NOMO-1 treated with dmso at 0.1 percent for 144 hours (cell line): ENCODE measurements around the gene ELMOD1.

Source experiments
- DNase-seq: peaks from one replicate; lab custom pipeline; 2025; ENCODE audit not compliant: unreplicated experiment; lab: John Stamatoyannopoulos, UW

The ELMOD1 gene

DNA sequence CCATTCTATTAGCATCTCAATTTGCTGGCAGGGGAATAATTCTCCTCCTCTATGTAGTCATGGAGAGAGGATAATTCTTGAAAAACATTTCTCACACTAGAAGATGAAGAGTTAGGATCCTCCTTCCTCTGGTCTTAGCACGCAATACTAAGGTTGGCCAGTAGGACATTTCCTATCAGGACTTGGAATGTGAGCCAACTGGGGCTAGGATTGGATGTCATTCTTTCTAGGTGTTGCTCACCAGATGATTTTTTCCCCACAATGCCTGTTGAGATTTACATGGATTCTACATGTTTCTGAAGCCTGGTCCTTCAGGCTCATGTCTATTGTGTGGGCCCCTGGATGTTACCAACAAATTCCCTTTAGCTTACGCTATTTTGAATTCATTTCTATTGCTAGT is 92.9 kb downstream of the ELMOD1 start:
- DNase-seq = no peak

DNA sequence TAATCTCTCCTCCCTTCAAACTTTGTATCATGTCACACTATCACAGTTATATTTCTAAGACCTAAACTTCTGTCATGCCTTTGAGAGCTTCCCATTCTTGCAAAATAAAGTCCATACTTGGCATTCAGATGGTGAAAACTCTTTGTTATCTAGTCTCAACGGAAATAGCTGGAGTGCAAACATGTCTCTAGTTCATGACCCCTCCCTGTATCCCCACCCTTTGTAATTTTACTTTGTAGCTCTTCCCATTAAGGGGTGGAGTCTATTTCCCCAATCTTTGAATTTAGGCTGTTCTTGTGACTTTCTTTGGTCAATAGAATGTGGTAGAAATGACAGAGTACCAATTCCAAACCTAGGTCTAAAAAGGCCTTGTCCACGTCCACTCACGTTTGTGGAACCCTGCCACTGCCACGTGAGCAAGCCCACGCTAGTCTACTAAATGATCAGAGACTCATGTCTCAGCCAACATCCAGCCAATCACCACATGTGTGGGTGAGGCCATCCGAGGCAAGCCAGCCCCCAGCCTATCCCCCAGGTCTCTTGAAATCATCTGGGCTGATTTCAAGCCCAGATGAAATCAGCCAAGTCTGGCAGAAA is 97.5 kb downstream of the ELMOD1 start:
- no peak for DNase-seq

DNA sequence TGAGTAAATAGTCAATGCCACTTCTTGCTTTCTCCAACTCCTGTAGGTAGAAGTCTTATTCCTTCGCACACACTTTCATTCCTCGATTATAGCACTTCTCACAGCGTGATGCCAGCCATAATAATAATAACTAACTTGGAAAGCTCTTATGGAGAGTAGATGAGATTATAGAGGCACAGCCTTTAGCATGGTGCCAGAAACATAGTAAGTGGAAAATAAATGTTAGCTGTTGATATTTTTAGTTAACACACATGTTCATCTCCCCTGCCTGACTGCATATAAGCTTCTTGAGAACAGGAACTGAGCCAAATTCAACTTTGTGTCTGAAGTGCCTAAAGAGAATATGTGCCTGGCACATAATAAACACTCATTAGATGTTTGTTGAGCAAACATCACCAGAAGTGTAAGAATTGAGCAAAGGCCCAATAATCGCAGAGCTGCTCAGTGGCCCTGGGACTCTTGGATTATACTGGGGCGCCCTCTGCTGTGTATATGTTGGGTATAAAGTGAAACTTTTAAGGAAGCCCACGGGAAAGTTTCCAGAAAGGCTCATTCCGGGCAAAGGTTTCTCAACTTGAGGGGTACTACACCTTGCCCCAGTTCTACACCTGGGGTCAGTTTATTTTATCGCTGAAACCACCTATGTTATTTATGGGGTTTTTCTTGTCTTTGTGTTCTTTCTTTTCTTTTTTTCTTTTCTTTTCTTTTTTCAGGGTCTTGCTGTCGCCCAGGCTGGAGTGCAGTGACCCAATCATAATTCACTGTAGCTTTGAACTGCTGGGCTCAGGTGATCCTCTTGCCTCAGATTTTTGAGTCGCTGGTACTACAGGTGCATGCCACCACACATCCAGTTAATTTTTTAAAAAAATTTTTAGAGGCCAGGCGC is 98.6 kb downstream of the ELMOD1 start:
- DNase-seq = peak; percentile 16

DNA sequence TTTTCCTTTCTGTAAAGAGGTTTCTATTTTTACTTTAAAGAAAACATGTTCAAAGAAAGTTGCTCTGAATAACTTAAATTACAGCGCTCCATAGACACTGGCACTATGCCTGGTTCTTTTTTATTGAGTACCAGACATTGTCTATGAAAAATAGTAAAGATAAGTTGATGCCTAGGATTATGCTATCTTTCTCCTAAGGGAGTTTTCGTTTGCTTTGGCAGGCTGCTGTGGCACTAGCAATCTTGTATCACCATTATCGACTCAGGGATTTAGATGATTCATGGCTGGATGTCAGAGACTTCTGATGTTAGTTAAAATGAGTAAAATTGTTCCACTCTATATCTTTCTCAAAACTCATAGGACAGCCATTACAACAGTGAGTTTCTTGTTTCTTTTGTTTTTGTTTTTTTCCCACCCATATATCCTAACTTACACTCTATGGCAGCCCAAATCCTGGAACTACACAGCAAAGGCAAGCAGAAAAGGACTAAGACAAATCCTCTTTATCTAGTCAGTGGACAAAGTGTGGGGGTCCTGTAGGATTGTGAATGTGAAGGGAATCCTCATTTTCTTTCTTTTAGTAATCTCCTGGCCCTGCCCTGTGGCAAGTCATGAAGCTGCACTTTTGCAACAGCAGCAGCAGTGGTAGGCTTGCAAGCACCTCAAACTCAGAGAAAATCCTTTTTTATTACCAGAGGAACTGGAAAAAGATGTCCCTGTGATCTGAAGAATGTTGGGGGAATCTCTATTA is 100.2 kb downstream of the ELMOD1 start:
- no peak for DNase-seq

DNA sequence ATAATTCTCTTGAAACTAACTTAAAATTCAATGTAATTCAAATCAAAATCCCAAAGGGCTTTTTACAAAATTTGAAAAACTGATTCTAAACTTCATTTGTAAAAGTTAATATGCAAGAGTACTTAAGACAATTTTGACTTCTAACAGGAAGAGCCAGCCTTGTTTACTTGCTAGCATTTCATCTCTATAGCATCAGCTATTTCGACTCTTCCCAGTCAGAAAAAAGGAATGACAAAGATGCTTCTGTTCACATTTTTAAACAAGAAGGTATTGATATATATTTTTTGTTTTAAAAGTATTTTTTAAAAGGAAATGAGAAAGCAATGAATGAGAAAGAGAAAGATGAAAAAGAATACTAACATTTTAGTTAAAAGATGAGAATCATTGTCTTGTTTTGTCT is 104.5 kb downstream of the ELMOD1 start:
- DNase-seq = no peak

DNA sequence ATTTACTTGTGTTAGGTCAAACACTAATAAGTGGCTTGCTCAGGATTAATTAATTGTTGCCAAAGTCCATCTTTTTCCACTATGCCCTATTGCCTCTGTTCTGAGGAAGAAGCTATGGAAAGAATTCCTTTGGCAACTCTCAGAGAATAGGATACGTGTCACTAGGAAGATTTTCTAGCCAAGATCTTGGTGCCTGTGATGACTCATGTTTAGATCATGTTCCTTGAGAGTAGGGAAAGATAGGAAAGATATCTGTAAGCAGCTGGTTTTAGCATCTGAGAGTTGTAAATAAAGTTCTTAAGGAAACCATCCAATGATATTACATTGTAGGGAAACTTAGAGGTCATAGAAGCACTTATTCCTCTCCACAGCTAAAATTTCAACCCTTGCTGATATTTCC is 105.2 kb downstream of the ELMOD1 start:
- no peak for DNase-seq

DNA sequence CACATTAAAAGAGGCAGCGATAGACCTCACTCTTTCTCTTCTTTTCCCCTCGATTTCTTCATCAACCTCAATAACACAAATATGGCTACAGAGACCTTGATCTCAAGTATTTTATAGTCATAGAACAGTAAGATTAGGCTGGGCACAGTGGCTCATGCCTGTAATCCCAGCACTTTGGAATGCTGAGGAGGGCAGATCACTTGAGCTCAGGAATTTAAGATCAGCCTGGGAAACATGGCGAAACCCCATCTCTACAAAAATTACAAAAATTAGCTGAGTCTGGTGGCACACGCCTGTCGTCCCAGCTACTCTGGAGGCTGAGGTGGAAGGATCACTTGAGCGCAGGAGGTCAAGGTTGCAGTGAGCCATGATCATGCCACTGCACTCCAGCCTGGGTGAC is 106.3 kb downstream of the ELMOD1 start:
- DNase-seq = no peak

DNA sequence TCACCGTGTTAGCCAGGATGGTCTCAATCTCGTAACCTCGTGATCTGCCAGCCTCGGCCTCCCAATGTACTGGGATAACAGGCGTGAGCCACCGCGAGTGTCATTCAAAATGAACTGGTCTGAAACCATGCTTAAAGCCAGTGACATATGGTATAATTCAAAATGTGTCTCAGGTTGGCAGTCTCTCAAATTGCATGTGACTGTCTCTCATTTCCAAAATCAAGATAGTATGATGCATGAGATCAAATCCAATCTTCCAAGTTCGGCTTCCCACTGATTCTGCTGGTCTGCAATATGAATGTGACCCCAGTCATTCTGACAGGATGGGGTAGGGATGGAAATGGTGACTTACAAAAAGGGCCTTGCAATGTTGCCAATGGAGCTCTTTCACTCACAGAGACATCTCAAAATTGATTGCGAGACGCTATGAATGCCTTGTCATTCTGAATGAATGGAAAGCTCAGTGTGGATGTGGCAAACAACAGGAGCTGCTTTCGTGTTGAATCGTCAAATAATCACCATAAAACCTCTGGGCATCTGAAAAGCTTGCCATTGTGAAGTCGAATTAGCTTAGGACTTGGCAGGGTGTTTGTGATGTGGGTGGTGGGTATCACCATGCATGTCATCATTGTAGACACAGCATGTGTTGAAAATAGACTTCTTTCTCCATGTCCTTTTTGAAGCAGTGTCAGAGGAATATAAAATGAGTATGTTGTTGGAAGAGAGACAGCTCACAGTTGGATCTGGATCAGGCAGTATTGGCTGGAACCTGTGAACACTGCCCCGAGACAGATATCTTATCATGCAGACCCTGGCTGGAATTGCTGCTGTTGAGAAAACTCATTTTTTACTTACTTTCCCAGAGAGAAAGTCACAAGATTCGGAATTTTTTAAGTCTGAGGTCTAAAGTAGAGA is 108.7 kb downstream of the ELMOD1 start:
- DNase-seq = no peak

DNA sequence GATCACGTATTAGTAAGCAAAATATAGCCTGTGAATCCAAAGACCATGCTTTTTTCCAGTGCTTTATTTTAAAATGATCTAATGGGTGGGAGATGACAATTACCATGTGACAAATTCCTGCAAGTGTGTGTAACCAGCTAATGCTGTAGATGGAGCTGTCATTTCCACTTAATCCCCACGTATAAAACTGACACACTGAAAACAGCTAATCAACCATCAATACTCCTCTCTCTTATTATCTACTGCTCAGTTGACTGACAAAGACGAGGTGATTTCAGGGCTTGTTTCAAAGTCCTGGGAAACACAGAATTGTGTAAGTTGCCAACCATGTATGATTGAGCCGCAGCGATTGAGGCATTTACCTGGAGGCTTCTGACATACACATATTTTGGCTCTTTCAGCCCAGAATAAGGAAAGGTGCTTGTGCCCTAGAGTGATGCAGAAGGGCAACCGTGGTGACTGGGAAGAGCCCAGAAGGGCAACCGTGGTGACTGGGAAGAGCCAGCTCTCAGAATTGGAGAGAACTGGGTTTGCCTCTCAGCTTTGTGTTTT is 111.2 kb downstream of the ELMOD1 start:
- no peak for DNase-seq

DNA sequence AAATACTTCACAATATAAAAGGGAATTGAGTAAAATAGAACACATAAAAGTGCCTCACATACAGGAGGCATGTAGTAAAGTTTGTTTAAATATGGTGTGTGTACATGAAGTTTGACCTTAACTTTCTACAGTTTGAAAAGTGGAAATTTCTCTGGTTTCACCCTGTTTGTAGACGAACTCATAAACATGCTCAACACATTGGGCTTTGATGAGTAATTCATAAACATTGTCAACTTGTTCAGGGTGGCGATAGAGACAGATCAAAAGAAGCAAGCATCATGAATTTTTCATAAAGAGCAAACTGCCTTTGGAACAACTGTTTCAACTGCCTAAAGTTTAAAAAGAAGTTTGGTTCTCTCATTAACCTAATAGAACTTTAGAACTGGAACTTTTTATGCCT is 111.8 kb downstream of the ELMOD1 start:
- DNase-seq = no peak

DNA sequence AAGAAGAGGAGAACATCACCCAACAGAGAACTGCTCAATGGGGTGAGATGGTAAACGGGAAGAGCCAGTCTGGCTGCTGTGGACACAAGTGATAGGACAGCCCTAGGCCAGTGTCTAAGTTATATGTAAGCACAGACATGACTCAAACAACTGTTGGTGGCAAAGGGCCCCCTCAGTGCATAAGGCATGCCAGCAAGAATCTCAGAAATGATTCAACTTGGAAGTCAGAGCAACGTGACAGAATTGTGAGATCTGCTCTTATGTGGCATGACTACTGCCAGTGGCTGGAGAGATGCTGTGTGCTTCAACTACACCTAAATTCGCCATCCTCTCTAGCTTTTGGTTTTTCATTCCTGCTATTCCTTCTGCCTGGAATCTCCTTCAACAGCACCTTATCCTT is 113.5 kb downstream of the ELMOD1 start:
- no peak for DNase-seq

DNA sequence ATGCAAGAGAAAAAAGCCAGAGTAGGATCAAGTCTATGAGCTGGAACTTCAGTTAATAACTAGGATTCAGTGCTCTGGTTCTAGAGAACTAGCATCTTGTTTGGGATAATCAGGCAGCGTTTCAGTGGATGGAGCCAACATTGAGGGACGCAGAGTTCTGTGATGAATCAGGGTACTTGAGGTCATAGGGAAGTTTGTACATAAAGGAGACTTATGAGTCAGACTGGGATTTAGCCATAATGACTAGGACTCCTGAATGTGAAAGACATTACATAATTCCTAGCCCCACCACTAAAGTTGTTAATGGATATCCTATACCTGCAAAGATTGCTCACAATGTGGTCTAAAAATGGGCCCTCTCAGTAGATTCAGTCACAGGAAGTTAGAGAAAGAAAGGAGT is 114.1 kb downstream of the ELMOD1 start:
- DNase-seq = no peak

DNA sequence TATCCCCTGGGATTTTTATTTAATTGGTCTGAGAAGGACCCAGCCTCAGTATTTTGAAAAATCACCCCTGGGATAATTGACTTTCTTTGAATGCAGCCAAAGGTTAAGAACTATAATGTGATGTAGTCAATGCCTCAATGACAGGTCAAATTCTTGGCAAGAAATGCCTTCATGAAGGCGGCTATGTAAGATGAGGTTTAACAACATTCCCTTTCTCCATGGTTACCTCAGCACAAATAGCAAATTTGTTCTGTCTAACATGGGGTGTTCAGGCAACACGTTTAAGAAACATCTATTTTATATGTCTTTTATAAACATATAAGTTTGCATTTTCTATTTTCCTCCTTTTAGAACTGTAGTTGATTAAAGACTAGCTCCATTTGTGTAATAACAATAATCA is 115.6 kb downstream of the ELMOD1 start:
- no peak for DNase-seq

DNA sequence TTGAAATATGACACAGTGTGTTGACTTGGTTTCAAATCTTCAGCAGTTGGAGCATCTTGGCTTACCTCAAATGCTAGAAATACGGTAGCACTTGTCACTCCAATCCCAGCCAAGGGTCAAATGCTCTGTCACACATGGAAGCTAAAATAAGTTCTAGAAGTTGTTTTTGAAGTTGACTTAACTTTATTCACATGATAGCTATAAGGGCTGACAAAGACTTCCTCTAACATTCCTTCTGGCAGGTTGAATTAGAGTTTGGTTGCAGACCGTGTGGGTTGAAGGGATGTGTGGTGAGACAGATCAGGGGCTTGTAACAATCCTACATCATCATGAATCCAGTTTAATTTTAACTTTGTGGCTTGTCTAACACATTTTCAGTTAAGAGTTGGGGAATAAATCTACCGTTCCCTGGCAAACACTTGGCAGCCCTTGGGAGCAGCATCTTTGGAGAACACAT is 116.3 kb downstream of the ELMOD1 start:
- no peak for DNase-seq

DNA sequence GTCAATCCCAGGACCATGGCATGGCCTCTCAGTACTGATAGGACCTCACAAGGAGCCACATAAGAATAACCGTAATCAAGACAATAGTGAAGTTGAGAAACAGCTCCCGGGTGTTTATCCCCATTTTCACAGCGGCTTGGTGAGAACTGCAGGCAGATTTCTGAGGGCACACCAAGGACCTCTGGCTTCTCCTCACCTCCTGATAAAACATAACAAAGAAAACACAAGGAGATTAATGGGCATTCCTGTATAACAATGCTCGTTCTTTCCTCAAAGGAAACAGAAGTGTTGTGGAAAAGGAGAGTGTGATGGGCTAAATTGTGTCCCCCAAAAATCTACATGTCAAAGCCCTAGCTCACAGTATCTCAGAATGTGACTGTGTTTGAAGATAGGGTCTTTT is 116.9 kb downstream of the ELMOD1 start:
- no peak for DNase-seq

DNA sequence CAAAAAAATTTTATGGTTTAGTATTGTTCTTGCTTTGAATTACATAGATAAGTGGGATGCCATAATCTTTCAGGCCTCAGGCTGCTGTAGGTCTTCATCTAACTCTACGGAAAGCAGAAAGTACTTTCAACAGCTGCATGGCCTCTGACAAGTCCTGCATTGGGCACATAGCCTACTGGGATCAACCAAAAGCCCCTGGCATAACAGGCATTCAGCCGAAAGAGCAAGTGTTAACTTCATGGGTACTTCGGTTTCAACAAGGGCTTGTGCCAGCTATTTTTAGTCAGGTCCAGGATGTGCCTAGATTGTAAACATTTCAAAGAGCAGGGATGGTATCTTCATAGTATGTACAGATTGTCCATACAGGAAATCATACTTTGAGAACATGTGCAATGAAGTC is 117.8 kb downstream of the ELMOD1 start:
- no peak for DNase-seq

DNA sequence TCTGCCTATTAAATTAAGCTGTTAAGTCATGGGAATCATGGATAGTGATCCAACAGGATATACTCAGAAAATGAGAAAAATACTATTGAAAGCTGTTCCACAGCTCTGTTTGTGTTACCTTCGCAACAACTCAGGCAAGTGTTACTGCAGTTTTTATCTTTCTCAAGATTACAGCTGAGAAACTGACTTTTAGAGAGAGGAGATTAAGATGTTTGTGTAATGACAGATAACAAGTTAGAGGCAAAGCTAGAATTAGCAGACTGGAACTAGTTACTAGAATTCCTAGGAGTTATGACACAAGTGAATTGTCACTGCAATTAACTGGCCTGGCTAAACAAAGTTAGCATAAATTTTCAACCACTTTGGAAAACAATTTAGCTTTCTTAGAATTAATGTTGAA is 119.4 kb downstream of the ELMOD1 start:
- DNase-seq = no peak

DNA sequence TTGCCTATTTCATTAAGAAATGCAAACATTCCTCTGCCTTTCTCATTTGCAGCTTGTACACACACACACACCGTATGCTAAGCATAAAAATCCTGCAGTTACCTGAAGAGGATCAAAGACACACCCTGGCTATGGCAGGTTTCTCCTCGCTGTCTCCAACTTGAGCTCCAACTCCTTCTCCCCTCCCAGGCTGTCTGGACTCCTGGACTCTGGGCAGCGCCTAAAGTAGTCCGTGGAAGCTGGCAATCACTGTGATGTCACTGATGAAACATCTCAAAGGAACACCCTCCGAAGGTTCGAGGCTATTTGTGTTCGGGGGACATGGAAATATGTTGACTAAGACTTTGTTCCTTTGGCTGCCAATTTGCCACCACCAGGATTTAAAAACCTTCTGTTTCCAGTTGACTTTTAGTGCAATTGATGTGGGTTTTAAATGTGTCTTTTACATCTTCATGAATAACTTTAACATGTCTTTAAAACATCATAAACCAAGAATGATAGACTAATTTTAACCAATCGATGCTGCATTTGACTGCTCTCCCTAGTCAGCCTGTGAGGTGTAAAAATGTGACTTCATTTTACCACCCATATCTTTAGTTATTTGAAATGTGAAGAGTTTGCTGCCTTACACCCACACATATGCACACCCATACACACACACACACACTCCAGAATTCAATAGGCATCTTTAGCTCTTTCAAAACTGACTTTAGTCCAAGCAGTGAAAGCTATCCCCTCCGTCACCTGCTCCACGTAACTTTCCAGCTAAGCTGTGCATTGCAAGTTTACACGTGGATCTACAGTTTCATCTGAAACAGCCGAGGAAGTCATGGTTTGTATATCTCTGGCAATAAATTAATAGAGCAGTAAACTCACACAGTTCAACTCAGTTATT is 121.2 kb downstream of the ELMOD1 start, which contains the start of gene SLN:
SLN (minus strand) TSS at position 196 of the 895 bp plus-strand sequence.
- no peak for DNase-seq

DNA sequence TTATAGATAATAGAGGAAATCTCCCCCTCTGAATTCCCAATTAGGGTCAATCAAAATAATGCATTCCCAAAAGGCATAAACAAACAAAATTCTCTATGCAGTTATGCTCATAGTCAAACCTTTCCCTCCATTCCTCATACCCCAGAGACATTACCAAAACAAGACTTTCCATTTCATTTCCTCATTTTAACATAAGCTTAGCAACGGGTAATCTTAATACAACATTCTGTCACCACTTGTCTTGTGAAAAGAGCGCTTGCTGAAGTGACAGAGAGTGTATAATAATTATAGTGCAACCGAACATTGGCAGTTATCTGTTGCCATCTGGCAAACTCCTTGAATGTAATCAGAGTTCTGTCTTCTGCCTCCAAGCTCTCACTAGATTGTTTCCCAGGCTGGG is 122.1 kb downstream of the ELMOD1 start:
- peak; percentile 0 for DNase-seq
